ENCODE results near the gene CXXC4.

CXXC4 gene

GRCh38 chr4:104489731-104490095 is 5.0 kb downstream of the CXXC4 start:
- DNase-seq (ENCODE audit: low read depth), result no peak

- DNase-seq (ENCODE audit: low read depth), result no peak
These were observed 6.5 kb downstream of the CXXC4 start for GRCh38 chr4:104488151-104488550.

GRCh38 chr4:104486716-104487504 is 7.8 kb downstream of the CXXC4 start:
- DNase-seq (ENCODE audit: low read depth), result no peak

GRCh38 chr4:104475652-104476051 is 19.0 kb downstream of the CXXC4 start:
- DNase-seq (ENCODE audit: low read depth), result no peak

- no peak for DNase-seq (ENCODE audit: low read depth)
These were observed 21.9 kb downstream of the CXXC4 start for GRCh38 chr4:104472766-104473165.

GRCh38 chr4:104470770-104471169 is 23.9 kb downstream of the CXXC4 start:
- no peak for DNase-seq (ENCODE audit: low read depth)

- no peak for DNase-seq (ENCODE audit: low read depth)
These were observed 24.9 kb downstream of the CXXC4 start for GRCh38 chr4:104469794-104470193.

GRCh38 chr4:104465619-104466018 is 29.1 kb downstream of the CXXC4 start:
- DNase-seq (ENCODE audit: low read depth), result no peak

GRCh38 chr4:104465201-104465600 is 29.5 kb downstream of the CXXC4 start:
- no peak for DNase-seq (ENCODE audit: low read depth)

- no peak for DNase-seq (ENCODE audit: low read depth)
These were observed 32.1 kb downstream of the CXXC4 start for GRCh38 chr4:104462641-104463040.

GRCh38 chr4:104457308-104457981 is 37.2 kb downstream of the CXXC4 start:
- no peak for DNase-seq (ENCODE audit: low read depth)

- DNase-seq (ENCODE audit: low read depth), result peak; percentile 5
These were observed 43.1 kb downstream of the CXXC4 start for GRCh38 chr4:104451573-104451972.

- DNase-seq (ENCODE audit: low read depth), result no peak
These were observed 45.2 kb downstream of the CXXC4 start for GRCh38 chr4:104449537-104449936.

- no peak for DNase-seq (ENCODE audit: low read depth)
These were observed 47.4 kb downstream of the CXXC4 start for GRCh38 chr4:104447294-104447693.

- no peak for DNase-seq (ENCODE audit: low read depth)
These were observed 48.0 kb downstream of the CXXC4 start for GRCh38 chr4:104446431-104447278.

GRCh38 chr4:104444685-104445084 is 50.0 kb downstream of the CXXC4 start:
- no peak for DNase-seq (ENCODE audit: low read depth)

- no peak for DNase-seq (ENCODE audit: low read depth)
These were observed 58.2 kb downstream of the CXXC4 start for GRCh38 chr4:104436542-104436941.

GRCh38 chr4:104429150-104429741 is 65.4 kb downstream of the CXXC4 start:
- DNase-seq (ENCODE audit: low read depth), result no peak

- DNase-seq (ENCODE audit: low read depth), result no peak
These were observed 68.7 kb downstream of the CXXC4 start for GRCh38 chr4:104425948-104426347.

- no peak for DNase-seq (ENCODE audit: low read depth)
These were observed 69.7 kb downstream of the CXXC4 start for GRCh38 chr4:104424989-104425388.

GRCh38 chr4:104424475-104424941 is 70.2 kb downstream of the CXXC4 start:
- DNase-seq (ENCODE audit: low read depth), result no peak

GRCh38 chr4:104421566-104421965 is 73.1 kb downstream of the CXXC4 start:
- peak; percentile 0 for DNase-seq (ENCODE audit: low read depth)
